Mesenchymal stem cell (in vitro differentiated cells and primary cell): ENCODE data around the gene ANXA6.

Source experiments
- DNase-seq: peaks from one replicate; pipeline ENCODE4 v3.0.0-alpha.2; 2013
- H2AFZ ChIP-seq: one replicate; pipeline ENCODE4 v1.6.1; 2013; ENCODE audit warnings: low read depth, mild to moderate bottlenecking, control low read depth, inconsistent platforms, low read length, moderate library complexity
- H2AK5ac ChIP-seq: 2 replicates; pipeline ENCODE4 v1.6.1; 2013; ENCODE audit warnings: low read length, moderate library complexity, mild to moderate bottlenecking, inconsistent platforms; ENCODE audit not compliant: severe bottlenecking
- H2BK120ac ChIP-seq: one replicate; pipeline ENCODE4 v1.6.1; 2013; ENCODE audit warnings: low read depth, mild to moderate bottlenecking, inconsistent platforms, low read length, moderate library complexity
- H2BK12ac ChIP-seq, 2 experiments: one replicate each; pipeline ENCODE4 v1.6.1; 2013; ENCODE audit warnings: inconsistent platforms in 2 of 2, low read length in 2 of 2, mild to moderate bottlenecking in 2 of 2, moderate library complexity in 2 of 2, control low read depth in 1 of 2
- H2BK15ac ChIP-seq: one replicate; pipeline ENCODE4 v1.6.1; 2013; ENCODE audit warnings: mild to moderate bottlenecking, low read depth, inconsistent platforms; ENCODE audit not compliant: poor library complexity, severe bottlenecking
- H2BK5ac ChIP-seq: 2 replicates; pipeline ENCODE4 v1.6.1; 2013; ENCODE audit warnings: low read depth, mild to moderate bottlenecking, low read length, control low read depth, inconsistent platforms; ENCODE audit not compliant: poor library complexity, severe bottlenecking
- H3K14ac ChIP-seq, 2 experiments: one replicate each; pipeline ENCODE4 v1.6.1; 2013; ENCODE audit warnings: inconsistent platforms in 2 of 2, low read length in 2 of 2, control low read depth in 1 of 2, mild to moderate bottlenecking in 1 of 2, moderate library complexity in 1 of 2
- H3K18ac ChIP-seq, 2 experiments: one replicate each; pipeline ENCODE4 v1.6.1; 2013; ENCODE audit warnings: inconsistent platforms in 2 of 2, low read length in 2 of 2, control low read depth in 1 of 2, low read depth in 1 of 2, mild to moderate bottlenecking in 1 of 2
- H3K23ac ChIP-seq, 2 experiments: one replicate each; pipeline ENCODE4 v1.6.1; 2013; ENCODE audit warnings: inconsistent platforms in 2 of 2, low read length in 2 of 2, mild to moderate bottlenecking in 2 of 2, moderate library complexity in 2 of 2, control low read depth in 1 of 2
- H3K27ac ChIP-seq: 2 replicates; pipeline ENCODE4 v1.5.1; 2013; ENCODE audit warnings: mild to moderate bottlenecking, moderate library complexity, low read length, control low read depth, inconsistent platforms; ENCODE audit not compliant: poor library complexity, severe bottlenecking
- H3K27me3 ChIP-seq, 2 experiments: 2 replicates each; pipeline versions ENCODE4 v1.6.1 to v1.7.0; 2013; ENCODE audit warnings: low read length in 2 of 2, mild to moderate bottlenecking in 2 of 2, moderate library complexity in 2 of 2, control low read depth in 1 of 2, inconsistent platforms in 1 of 2; ENCODE audit not compliant: control insufficient read depth in 1 of 2, insufficient read depth in 1 of 2
- H3K36me3 ChIP-seq, 2 experiments: 2 replicates each; pipeline versions ENCODE4 v1.6.1 to v1.7.0; 2013; ENCODE audit warnings: low read length in 2 of 2, control low read depth in 1 of 2, inconsistent platforms in 1 of 2, low read depth in 1 of 2, mild to moderate bottlenecking in 1 of 2; ENCODE audit not compliant: insufficient read depth in 2 of 2, control insufficient read depth in 1 of 2
- H3K4ac ChIP-seq, 2 experiments: one replicate each; pipeline ENCODE4 v1.6.1; 2013; ENCODE audit warnings: inconsistent platforms in 2 of 2, low read length in 2 of 2, mild to moderate bottlenecking in 2 of 2, moderate library complexity in 2 of 2, control low read depth in 1 of 2, low read depth in 1 of 2
- H3K4me1 ChIP-seq: 2 replicates; pipeline ENCODE4 v1.6.1; 2013; ENCODE audit warnings: low read depth, low read length, control low read depth; ENCODE audit not compliant: control insufficient read depth, insufficient read depth
- H3K4me2 ChIP-seq: 2 replicates; pipeline ENCODE4 v1.6.1; 2013; ENCODE audit warnings: low read length, mild to moderate bottlenecking, inconsistent platforms; ENCODE audit not compliant: poor library complexity, severe bottlenecking
- H3K4me3 ChIP-seq, 2 experiments: 2 replicates each; pipeline versions ENCODE4 v1.5.1 to v1.7.0; 2013; ENCODE audit warnings: low read length in 2 of 2, mild to moderate bottlenecking in 2 of 2, control low read depth in 1 of 2, low read depth in 1 of 2; ENCODE audit not compliant: insufficient read depth in 1 of 2
- H3K79me1 ChIP-seq: replicated peaks from 2 replicates; pipeline ENCODE4 v1.6.1; 2013; ENCODE audit warnings: mild to moderate bottlenecking, control low read depth, low read length, inconsistent platforms; ENCODE audit not compliant: poor library complexity, severe bottlenecking
- H3K9ac ChIP-seq: 2 replicates; pipeline ENCODE4 v1.7.0; 2013; ENCODE audit warnings: mild to moderate bottlenecking, low read length, moderate library complexity
- H3K9me3 ChIP-seq: 2 replicates; pipeline ENCODE4 v1.7.0; 2013; ENCODE audit warnings: mild to moderate bottlenecking, low read length; ENCODE audit not compliant: control insufficient read depth
- H4K8ac ChIP-seq: one replicate; pipeline ENCODE4 v1.6.1; 2013; ENCODE audit warnings: inconsistent platforms, mild to moderate bottlenecking, low read length, moderate library complexity
- H4K91ac ChIP-seq: one replicate; pipeline ENCODE4 v1.6.1; 2013; ENCODE audit warnings: mild to moderate bottlenecking, low read length, inconsistent platforms
- WGBS: methylation state at CpG from one replicate; pipeline ENCODE4 v1.1.7; 2013; ENCODE audit warnings: mixed read lengths; 5-methylcytosine and 5-hydroxymethylcytosine counted together

Gene ANXA6

GRCh38 chr5:151051931-151052608 is 105.5 kb downstream of the ANXA6 start:
- Histone ChIP-seq H3K79me1 (peaks cover 51% of the 10 kb centered on the region), H3K4me2 (no peak overlapping the region)
- WGBS: 94% methylated on average over 9 of the region's 10 CpGs

GRCh38 chr5:151051066-151051930 is 106.3 kb downstream of the ANXA6 start:
- WGBS: 65% methylated on average over 5 of the region's 6 CpGs

More at GRCh38 chr5:151051931-151052608, 105.5 kb downstream of the ANXA6 start:
- Histone ChIP-seq H3K14ac (no peak overlapping the region), H2BK15ac (no peak overlapping the region), H3K27ac (peak overlapping the region; percentile 79), H3K4me1 (peaks cover 17% of the 10 kb centered on the region), H2BK120ac (no peak overlapping the region), H2BK12ac (peak overlapping the region in 1 of 2 experiments; percentile 50), H3K36me3 (peaks cover 74 to 84% of the 10 kb centered on the region in 2 experiments), H3K18ac (peak overlapping the region in 1 of 2 experiments; percentile 23), H2BK5ac (no peak overlapping the region), H3K4me3 (peak overlapping the region in 1 of 2 experiments; percentile 16), H3K23ac (no peak overlapping the region), H2AFZ (no peak overlapping the region), H3K27me3 (no peaks in the 10 kb centered on the region), H4K8ac (no peak overlapping the region), H3K4ac (no peak overlapping the region), H2AK5ac (peak overlapping the region; percentile 59), H4K91ac (no peak overlapping the region), H3K9ac (no peak overlapping the region), H3K9me3 (no peaks in the 10 kb centered on the region)
- DNase-seq: no peak

More at GRCh38 chr5:151051066-151051930, 106.3 kb downstream of the ANXA6 start:
- Histone ChIP-seq H3K4me1 (peaks cover 17% of the 10 kb centered on the region), H3K27me3 (no peaks in the 10 kb centered on the region), H3K23ac (no peak overlapping the region), H3K14ac (no peak overlapping the region), H2AFZ (no peak overlapping the region), H2BK12ac (no peak overlapping the region), H3K9ac (peak overlapping the region; percentile 0), H3K27ac (peak overlapping the region; percentile 79), H3K18ac (no peak overlapping the region), H2BK5ac (peak overlapping the region; percentile 25), H2AK5ac (no peak overlapping the region), H3K4ac (no peak overlapping the region), H2BK15ac (no peak overlapping the region), H4K8ac (no peak overlapping the region), H3K36me3 (peaks cover 74 to 76% of the 10 kb centered on the region in 2 experiments), H3K79me1 (peaks cover 45% of the 10 kb centered on the region), H4K91ac (no peak overlapping the region), H3K4me2 (no peak overlapping the region), H3K9me3 (no peaks in the 10 kb centered on the region), H2BK120ac (no peak overlapping the region), H3K4me3 (no peak overlapping the region)
- DNase-seq: peak; percentile 83
